HG03135 (cell line): ENCODE data around the gene CORT.
"Not testable (repeated sequence)": the region's sequence is repeated elsewhere in the genome, so short reads cannot be mapped to it uniquely, and the experiment has no call there.

ENCODE experiments used
- ATAC-seq: cut with Tn5 transposase; IDR thresholded peaks from one replicate; pipeline ENCODE4 v1.9.1; 2021; ENCODE audit warnings: mild to moderate bottlenecking, moderate library complexity; ENCODE audit not compliant: unreplicated experiment

Gene CORT, protein sequence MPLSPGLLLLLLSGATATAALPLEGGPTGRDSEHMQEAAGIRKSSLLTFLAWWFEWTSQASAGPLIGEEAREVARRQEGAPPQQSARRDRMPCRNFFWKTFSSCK

GRCh38 chr1:10449751-10450150 lies at the start of gene CORT:
CORT (plus strand) TSS chr1:10450031; CDS start chr1:10450224, 193 bp downstream.
- no peak for ATAC-seq

DNA sequence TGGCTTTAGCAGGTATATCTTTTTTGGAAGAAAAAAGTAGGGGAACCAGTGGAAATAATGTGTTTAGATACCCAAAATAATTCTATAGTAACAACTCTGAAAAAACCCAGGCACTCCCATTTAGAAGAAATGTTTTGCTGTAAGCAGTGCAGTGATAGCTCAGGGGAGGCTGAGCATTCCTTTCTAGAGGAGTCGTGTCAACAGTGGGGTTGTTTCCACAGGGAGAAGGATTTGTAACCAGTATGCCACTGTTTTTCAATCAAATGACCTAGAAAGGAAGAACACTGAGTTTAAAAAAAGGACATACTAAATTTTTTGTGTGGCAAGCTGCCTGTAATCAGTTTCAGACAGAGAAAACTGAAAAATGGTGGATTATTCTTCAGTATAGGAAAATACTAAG lies 48.5 kb upstream of the CORT start:
- ATAC-seq = no peak

DNA sequence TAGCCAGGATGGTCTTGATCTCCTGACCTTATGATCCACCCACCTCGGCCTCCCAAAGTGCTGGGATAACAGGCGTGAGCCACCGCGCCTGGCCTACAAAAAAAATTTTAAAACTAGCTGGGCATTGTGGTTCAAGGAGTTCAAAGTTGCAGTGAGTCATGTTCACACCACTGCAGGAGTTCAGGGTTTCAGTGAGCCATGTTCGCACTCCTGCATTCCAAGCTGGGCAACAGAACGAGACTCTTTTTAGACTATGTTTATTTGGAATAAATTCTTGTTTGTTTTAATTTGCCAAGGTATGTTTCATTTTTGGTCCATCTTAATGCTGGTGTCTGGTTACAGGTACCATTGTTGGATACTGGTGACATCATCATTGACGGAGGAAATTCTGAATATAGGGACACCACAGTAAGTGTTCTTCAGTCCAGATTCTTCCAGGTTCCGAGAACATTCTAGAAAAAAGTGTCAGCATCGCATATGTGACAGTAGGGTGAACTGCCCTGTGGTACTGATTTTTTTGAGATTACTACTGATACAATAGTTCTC lies 47.0 kb upstream of the CORT start:
- no peak for ATAC-seq

DNA sequence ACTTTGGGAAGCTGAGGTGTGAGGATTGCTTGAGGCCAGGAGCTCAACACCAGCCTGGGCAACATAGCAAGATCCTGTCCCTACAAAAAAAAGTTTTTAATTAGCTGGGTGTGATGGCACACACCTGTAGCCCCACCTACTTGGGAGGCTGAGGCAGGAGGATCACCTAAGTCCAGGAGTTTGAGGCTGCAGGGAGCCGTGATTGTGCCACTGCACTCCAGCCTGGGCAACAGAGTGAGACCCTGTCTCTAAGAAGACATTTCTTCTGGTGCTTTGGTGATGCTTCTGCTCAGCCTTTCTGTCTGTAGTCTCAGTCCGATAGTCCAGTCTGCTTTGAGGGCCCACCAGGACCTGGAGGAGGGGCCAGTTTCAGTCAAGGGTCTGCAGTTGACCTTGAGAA lies 42.6 kb upstream of the CORT start:
- no peak for ATAC-seq

DNA sequence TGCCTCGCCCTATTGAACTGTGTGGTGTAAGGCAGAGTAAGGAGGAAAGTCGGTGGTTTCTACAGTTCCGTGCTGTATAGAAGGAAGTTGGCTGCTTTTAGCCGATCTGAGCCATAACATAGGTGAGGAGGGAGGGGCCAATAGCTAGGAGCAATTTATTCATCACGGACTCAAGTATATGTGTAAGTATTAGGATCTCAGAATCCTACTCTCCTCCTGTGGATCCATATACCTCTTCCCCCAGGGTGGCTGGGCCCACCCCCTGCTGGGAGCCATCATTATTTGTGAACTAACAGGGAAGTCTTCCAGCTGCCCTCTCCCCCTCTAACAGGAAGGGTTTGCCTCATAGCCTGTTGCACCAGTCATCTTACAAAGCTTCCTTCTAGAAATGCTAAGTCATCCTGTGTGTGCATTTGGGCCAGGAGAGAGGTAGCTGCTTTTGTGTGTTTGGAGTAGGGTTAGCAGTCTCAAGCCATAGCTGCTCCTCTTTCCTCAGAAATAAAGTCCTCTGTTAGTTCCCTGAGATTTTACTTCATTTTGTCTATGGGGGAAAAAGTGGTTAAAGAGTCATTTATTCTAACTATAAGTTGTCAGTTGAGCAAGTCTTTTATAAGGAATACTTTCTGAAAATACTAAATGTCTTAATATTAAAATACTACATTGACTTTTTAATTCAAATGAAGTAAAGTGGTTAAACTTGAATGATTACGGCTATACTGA lies 34.5 kb upstream of the CORT start:
- no peak for ATAC-seq

DNA sequence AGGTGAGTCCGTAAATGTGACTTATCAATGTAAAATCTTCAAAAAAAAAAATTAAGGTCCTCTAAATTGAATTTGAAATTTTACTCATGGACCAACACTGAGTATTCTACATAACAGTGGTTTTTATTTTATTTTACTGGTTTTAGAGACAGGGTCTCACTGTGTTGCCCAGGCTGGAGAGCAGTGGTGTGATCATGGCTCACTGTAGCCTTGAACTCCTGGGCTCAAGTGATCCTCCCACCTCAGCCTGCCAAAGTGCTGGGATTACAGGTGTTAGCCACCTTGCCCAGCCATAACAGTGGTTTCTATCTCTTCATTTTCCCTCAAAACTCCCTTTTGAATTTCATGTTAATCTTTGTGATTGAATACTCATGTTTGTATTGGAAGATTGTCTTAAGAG lies 33.9 kb upstream of the CORT start:
- not testable (repeated sequence) for ATAC-seq

- not testable (repeated sequence) for ATAC-seq
Measured at GRCh38 chr1:10418741-10419140, 31.1 kb upstream of the CORT start.

DNA sequence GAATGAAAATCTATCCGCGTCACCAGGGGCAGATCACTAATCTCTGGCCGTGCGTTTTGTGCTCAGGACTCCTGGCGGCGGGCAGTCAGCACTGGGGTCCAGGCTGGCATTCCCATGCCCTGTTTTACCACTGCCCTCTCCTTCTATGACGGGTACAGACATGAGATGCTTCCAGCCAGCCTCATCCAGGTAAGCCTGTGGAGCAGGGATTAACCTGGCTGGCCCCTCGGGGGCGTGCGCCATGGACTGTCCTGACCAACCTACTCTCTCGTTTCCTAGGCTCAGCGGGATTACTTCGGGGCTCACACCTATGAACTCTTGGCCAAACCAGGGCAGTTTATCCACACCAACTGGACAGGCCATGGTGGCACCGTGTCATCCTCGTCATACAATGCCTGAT lies 30.5 kb upstream of the CORT start:
- no peak for ATAC-seq

- ATAC-seq = no peak
Measured at GRCh38 chr1:10421637-10422036, 28.2 kb upstream of the CORT start.

DNA sequence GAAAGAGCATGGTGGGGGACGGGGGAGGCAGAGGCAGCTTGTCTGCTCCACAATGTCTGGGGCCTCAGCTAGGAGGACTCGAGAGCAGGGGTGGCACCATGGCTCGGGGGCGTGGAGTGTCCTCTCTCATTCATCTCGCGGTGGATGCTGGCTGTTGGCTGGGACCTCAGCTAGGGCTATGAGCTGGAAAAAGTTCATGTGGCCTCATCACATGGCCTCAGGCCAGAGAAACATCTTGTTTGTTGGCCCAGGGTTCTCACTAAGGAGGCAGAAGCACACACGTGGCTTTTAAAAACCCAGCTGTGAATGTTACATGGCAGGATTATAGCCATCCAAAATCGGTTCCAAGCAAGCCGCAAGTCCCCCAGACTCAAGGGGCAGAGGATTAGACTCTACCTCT lies 25.8 kb upstream of the CORT start:
- no peak for ATAC-seq

DNA sequence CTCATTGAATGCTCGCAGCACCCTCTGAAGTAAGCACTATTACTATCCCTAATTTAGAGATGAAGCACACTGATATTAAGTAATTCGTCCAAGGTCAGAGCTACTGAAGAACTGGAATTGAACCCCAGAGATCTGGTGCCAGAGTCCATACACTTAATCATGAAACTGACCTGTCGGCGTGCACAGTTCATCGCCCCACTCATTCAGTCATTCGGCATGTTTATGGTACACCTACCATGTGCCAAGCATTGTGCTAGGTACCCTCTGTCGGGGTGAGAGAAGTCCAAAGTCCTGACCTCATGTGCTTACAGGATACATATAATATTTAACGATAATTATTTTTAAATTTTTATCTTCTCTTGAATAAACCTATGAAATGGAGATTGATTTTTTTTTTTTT lies 25.2 kb upstream of the CORT start:
- ATAC-seq = no peak

GRCh38 chr1:10425826-10426534 lies 23.9 kb upstream of the CORT start:
- ATAC-seq = not testable (repeated sequence)

- ATAC-seq = not testable (repeated sequence)
Measured at GRCh38 chr1:10426535-10426848, 23.3 kb upstream of the CORT start.

DNA sequence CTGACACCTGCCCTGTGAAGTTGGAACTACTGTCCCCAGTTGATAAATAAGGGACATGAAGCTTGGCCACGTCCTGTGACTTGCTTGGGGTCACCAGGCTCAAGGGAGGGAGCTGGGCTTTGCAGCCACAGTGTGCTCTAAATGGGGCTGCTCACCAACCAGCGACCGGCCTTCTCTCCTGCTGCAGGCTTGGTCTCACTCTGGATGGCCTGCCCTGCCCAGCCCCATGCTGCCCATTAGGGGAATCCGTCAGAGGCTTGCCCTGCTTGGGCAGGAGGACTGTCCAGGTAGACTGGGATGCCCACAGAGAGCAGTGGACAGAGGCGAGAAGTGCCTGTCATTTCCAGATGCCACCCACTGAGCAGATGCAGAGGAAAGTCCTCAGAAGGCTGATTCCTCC lies 20.8 kb upstream of the CORT start:
- no peak for ATAC-seq

DNA sequence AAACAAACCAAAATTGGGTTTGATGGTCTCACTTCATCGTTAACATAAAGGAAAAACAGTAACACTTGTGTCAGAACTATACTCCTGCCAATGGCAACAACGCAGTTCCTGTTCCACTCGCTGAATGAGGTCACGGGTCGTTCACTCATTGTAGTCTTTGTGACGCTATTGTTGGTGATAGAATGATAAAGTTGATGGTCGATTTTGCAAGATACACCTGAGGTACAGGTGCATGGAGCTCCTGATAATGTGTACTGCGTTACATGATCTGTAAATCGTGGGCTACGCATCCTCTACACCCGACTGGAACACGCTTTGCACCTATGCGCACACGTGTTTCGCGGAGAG lies 20.0 kb upstream of the CORT start:
- peak; percentile 14 for ATAC-seq

DNA sequence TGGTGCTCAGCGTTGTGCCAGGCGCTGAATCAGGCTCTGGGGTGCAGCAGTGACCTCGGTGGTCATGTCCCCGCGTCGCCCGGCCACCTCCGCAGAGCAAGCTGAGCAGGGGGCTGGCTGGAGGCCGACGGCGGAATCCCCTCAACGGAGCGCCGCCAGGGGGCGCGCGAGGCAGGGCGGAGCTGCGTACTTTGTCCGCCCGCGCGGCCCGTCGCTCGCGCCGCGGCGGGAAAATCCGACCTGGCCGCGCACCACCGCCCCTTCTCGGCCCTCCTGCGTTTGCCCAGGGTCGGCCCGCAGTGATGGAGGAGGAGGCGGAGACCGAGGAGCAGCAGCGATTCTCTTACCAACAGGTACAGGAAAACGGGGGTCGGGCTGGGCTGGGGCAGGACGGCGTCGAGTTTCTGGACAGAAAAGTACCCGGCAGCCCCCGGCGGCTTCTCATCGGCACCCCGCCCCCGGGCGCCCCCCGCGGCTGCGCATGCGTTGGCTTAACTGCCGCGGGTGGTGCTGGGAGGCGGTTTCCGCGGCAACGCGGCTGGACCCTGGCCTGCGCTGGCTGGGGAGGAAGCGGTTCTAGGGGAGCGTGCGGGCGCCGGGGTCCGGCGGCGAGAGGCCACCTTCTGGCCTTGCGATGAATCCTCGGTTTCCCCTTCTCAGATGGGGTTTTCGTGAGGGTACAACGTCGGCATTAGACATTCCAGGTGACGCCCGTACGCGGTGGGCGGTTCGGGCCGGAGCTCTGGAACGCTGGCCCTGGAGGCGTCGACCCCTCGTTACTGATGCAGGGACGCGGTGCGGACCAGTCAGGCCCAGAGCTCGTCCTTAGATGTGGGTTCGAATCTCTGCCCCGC lies 19.4 kb upstream of the CORT start, which contains the start of gene CENPS:
Gene CENPS (plus strand): TSS at position 218 of the 854 bp plus-strand sequence. CDS start 85 bp downstream, at position 303.
- ATAC-seq = peak; percentile 77

- ATAC-seq = no peak
Measured at GRCh38 chr1:10431070-10431730, 18.6 kb upstream of the CORT start.

DNA sequence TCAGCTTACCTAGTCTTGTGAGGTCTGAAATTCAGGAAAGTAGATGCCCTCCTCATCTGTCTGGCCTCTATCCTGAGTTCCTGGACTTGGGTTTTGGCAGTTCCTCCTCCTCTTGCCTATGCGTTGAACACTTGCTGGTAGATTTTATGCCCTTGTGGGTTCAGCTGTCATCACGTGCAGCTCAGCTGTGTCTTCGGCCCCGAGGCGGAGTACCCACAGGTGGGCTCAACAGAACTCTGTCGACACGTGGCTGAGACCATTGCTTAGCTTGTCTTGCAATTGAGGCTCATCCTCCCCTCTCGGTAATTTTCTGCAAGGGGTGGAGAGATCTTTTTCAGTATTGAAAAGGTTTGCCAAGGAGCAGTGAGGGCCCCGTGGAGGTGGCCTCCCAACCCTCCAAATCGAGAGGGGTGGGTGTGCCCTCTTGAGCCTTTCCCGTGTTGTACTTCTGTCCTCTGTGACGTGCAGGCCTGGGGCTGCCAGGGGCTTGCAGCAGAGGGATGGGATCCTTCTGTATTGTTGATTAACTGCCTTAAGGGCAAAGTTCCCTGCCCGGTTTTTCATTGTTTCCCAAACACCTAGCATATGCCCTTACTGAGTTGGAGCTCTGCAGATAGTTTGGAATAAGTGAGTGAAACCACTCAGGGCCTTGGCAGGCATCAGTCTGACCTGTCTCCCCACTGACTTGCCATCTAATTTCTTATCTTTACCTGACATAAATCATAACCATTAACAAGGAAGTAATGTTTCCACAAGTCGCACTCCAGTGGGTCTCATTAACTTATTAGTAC lies 16.7 kb upstream of the CORT start:
- no peak for ATAC-seq

GRCh38 chr1:10433790-10434189 lies 16.0 kb upstream of the CORT start:
- no peak for ATAC-seq

DNA sequence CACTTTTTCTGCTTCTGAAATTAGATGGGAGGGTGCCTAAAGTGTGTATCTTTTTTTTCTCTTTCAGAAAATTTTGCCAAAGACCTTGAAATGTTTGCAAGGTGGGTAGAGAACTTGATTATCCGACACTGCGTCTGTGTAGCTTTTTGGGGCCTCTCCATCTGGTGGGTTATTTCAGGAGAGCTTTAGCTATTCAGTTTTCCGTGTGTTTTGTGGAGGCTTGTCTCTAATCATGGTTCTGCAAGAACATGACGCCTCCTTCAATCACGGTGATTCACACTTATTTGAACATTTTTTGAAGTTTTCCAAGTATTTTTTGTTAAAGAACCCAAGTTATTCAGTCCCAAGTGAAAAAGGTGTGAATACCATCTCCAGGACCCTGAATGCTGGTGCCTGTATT lies 15.2 kb upstream of the CORT start:
- no peak for ATAC-seq
